Right atrium auricular region (tissue), 2 donors: Measurements from ENCODE around the gene GLOD5. TPM values are rescaled to one million over a fixed set of nuclear protein-coding genes. Genes with fewer than 3 reads are reported as not detected.

ENCODE experiments used
- DNase-seq: peaks from one replicate; pipeline ENCODE4 v3.0.0-alpha.2; 2019; ENCODE audit warnings: low spot score
- H3K27ac ChIP-seq, 2 donors: fragments of 200-600 bp; sonication (generic); 1 replicate in 1 of 2; 2 replicates in 1 of 2; pipeline ENCODE4 v1.5.1; 2016 to 2019
- H3K27me3 ChIP-seq, 2 donors: fragments of 200-600 bp; sonication (generic); one replicate each; pipeline versions ENCODE4 v1.5.1 to v1.6.0; 2017 to 2019
- H3K36me3 ChIP-seq: fragments of 200-600 bp; sonication (generic); one replicate; pipeline ENCODE4 v1.5.1; 2016
- H3K4me1 ChIP-seq, 2 donors: fragments of 200-600 bp; sonication (generic); one replicate each; pipeline versions ENCODE4 v1.5.1 to v1.6.0; 2017 to 2019
- H3K4me3 ChIP-seq, 2 donors: fragments of 200-600 bp; sonication (generic); 1 replicate in 1 of 2; 2 replicates in 1 of 2; pipeline ENCODE4 v1.5.1; 2017 to 2019; ENCODE audit warnings: mild to moderate bottlenecking in 1 of 2, moderate library complexity in 1 of 2
- H3K9me3 ChIP-seq, 2 donors: fragments of 200-600 bp; sonication (generic); one replicate each; pipeline ENCODE4 v1.5.1; 2019
- CTCF ChIP-seq, 2 donors: fragments of 200-600 bp; sonication (generic); IDR thresholded peaks; one replicate each; pipeline ENCODE4 v1.5.1; 2019; ENCODE audit warnings: antibody characterized with exemption in 2 of 2
- total RNA-seq, 2 donors: library from RNA; depleted of rRNA; stranded (reverse); fragments of >200 nt; gene quantifications; one replicate each; pipeline ENCODE4 v1.1.0, GENCODE V29; 2016

The GLOD5 gene
- total RNA-seq, 2 donors from 2014 or later, result not detected

- no peaks in the 10 kb centered on the region for H3K4me1 ChIP-seq
- TF ChIP-seq CTCF (IDR thresholded peaks at IDR 0.05), result no peak
These were observed 20.7 kb downstream of the GLOD5 start for GRCh38 chrX:48782216-48782615.

GRCh38 chrX:48782795-48783194, 21.2 kb downstream of the GLOD5 start:
- Histone ChIP-seq H3K36me3 (no peaks in the 10 kb centered on the region), H3K4me3 (no peak overlapping the region), H3K9me3 (no peaks in the 10 kb centered on the region), H3K27ac (no peak overlapping the region), H3K4me1 (no peaks in the 10 kb centered on the region), H3K27me3 (no peaks in the 10 kb centered on the region)
- DNase-seq, result no peak
- TF ChIP-seq CTCF (IDR thresholded peaks at IDR 0.05), result no peak

More at GRCh38 chrX:48782216-48782615, 20.7 kb downstream of the GLOD5 start:
- H3K36me3 ChIP-seq, result no peaks in the 10 kb centered on the region
- H3K27ac ChIP-seq, result no peak overlapping the region
- H3K9me3 ChIP-seq, result no peaks in the 10 kb centered on the region
- no peaks in the 10 kb centered on the region for H3K27me3 ChIP-seq
- no peak overlapping the region for H3K4me3 ChIP-seq
- DNase-seq, result no peak

- Histone ChIP-seq H3K4me1 (no peaks in the 10 kb centered on the region), H3K27ac (no peak overlapping the region), H3K9me3 (no peaks in the 10 kb centered on the region), H3K4me3 (no peak overlapping the region), H3K27me3 (no peaks in the 10 kb centered on the region), H3K36me3 (no peaks in the 10 kb centered on the region)
- no peak for DNase-seq
- no peak for TF ChIP-seq CTCF (IDR thresholded peaks at IDR 0.05)
These were observed 23.2 kb downstream of the GLOD5 start for GRCh38 chrX:48784726-48785125.

DNA sequence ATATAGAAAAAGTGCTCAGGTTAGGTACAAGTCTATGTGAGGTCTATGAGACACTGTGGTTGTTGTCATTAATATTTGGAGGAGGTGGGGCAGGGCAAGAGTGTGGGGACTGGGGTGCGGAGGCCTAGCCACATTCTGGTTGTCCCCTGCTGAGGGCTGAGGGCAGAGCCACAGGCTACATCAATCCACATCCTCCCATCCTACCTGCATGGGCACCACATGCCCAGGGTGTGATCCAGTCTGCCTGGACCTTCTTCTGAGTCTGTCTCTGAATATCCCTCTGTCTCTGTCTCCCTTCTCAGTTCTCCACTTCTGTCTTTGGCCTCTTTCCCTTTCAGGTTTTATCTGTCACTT, 23.6 kb downstream of the GLOD5 start:
- no peak for DNase-seq
- no peak overlapping the region for H3K4me3 ChIP-seq
- H3K27me3 ChIP-seq, result no peaks in the 10 kb centered on the region
- H3K27ac ChIP-seq, result no peak overlapping the region
- TF ChIP-seq CTCF (IDR thresholded peaks at IDR 0.05), result no peak
- H3K9me3 ChIP-seq, result no peaks in the 10 kb centered on the region
- H3K36me3 ChIP-seq, result no peaks in the 10 kb centered on the region
- H3K4me1 ChIP-seq, result no peaks in the 10 kb centered on the region

GRCh38 chrX:48785540-48786214, 24.1 kb downstream of the GLOD5 start:
- Histone ChIP-seq H3K27ac (no peak overlapping the region), H3K27me3 (no peaks in the 10 kb centered on the region), H3K36me3 (no peaks in the 10 kb centered on the region), H3K9me3 (no peaks in the 10 kb centered on the region), H3K4me1 (no peaks in the 10 kb centered on the region), H3K4me3 (no peak overlapping the region)
- TF ChIP-seq CTCF (IDR thresholded peaks at IDR 0.05), result no peak
- no peak for DNase-seq

- no peak for DNase-seq
- Histone ChIP-seq H3K9me3 (no peaks in the 10 kb centered on the region), H3K4me1 (no peaks in the 10 kb centered on the region), H3K27ac (no peak within 1 kb of the TSS), H3K36me3 (no peaks in the 10 kb centered on the region), H3K4me3 (no peak within 1 kb of the TSS), H3K27me3 (no peaks in the 10 kb centered on the region)
- TF ChIP-seq CTCF (IDR thresholded peaks at IDR 0.05), result no peak
These were observed 24.8 kb downstream of the GLOD5 start, which contains the start of gene GATA1 for GRCh38 chrX:48786341-48786800. TSS of gene GATA1 (plus strand) at chrX:48786590. CDS start at chrX:48791110, 4,520 bp downstream.
